Measurements from ENCODE around the gene ADAMTS4. TPM values are rescaled to one million over a fixed set of nuclear protein-coding genes. Genes with fewer than 3 reads are reported as not detected.

Gene ADAMTS4
- total RNA-seq, 1 donor from 2014 or later, result 1.2 TPM

DNA sequence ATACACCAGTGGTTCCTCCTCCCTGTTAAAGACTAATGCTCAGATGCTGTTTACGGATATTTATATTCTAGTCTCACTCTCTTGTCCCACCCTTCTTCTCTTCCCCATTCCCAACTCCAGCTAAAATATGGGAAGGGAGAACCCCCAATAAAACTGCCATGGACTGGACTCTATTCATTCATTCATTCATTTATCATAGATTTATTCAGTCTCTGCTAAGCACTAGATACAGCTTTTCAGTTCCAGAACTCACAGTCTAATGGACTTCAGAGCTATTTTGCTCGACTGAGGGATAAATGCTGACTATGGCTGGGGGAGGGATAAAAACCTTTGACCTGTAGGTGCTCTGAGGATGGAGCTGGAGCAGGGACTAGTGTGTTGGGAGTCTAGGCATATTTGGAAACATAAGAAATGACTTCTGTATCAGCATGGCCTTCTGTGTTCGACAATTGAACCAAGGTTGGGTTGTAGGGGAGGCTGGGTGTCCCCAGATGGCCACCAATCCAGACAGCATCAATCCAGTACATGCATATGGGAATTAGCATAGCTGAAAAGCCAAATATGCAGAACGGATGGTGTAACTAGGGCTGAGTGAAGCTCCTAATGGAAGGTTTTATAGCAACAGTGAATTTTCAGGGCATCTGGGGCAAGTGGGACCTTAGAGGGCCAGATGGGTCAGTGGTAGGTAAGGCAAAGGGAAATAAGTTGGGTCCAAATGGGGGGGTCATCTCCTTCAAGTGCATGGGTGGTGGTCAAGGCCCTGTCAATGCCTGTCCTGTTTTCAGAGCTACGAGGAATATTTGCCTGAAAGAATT, 20.4 kb upstream of the ADAMTS4 start:
- DNase-seq (ENCODE audit: extremely low spot score, unreplicated experiment), result no peak
- H3K9me3 Mint-ChIP-seq (ENCODE audit: unreplicated experiment), result no peaks in the 10 kb centered on the region

GRCh38 chr1:161218301-161219077, 19.6 kb upstream of the ADAMTS4 start:
- Mint-ChIP-seq H3K27ac (ENCODE audit: unreplicated experiment) (no peak overlapping the region), H3K9me3 (ENCODE audit: unreplicated experiment) (no peaks in the 10 kb centered on the region), H3K36me3 (ENCODE audit: unreplicated experiment) (peaks cover 14% of the 10 kb centered on the region), H3K4me1 (ENCODE audit: unreplicated experiment) (no peaks in the 10 kb centered on the region), H3K27me3 (ENCODE audit: unreplicated experiment) (peaks cover 5% of the 10 kb centered on the region), H3K4me3 (ENCODE audit: unreplicated experiment) (no peak overlapping the region)
- no peak for DNase-seq (ENCODE audit: extremely low spot score, unreplicated experiment)
- TF ChIP-seq, protein P1, sequence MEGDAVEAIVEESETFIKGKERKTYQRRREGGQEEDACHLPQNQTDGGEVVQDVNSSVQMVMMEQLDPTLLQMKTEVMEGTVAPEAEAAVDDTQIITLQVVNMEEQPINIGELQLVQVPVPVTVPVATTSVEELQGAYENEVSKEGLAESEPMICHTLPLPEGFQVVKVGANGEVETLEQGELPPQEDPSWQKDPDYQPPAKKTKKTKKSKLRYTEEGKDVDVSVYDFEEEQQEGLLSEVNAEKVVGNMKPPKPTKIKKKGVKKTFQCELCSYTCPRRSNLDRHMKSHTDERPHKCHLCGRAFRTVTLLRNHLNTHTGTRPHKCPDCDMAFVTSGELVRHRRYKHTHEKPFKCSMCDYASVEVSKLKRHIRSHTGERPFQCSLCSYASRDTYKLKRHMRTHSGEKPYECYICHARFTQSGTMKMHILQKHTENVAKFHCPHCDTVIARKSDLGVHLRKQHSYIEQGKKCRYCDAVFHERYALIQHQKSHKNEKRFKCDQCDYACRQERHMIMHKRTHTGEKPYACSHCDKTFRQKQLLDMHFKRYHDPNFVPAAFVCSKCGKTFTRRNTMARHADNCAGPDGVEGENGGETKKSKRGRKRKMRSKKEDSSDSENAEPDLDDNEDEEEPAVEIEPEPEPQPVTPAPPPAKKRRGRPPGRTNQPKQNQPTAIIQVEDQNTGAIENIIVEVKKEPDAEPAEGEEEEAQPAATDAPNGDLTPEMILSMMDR (IDR thresholded peaks at IDR 0.05), result no peak

More for the DNA sequence above, 20.4 kb upstream of the ADAMTS4 start:
- Mint-ChIP-seq H3K27ac (ENCODE audit: unreplicated experiment) (no peak overlapping the region), H3K36me3 (ENCODE audit: unreplicated experiment) (peaks cover 8% of the 10 kb centered on the region), H3K4me1 (ENCODE audit: unreplicated experiment) (no peaks in the 10 kb centered on the region), H3K27me3 (ENCODE audit: unreplicated experiment) (peaks cover 5% of the 10 kb centered on the region), H3K4me3 (ENCODE audit: unreplicated experiment) (no peak overlapping the region)
- TF ChIP-seq, protein P1 (IDR thresholded peaks at IDR 0.05), result no peak

DNA sequence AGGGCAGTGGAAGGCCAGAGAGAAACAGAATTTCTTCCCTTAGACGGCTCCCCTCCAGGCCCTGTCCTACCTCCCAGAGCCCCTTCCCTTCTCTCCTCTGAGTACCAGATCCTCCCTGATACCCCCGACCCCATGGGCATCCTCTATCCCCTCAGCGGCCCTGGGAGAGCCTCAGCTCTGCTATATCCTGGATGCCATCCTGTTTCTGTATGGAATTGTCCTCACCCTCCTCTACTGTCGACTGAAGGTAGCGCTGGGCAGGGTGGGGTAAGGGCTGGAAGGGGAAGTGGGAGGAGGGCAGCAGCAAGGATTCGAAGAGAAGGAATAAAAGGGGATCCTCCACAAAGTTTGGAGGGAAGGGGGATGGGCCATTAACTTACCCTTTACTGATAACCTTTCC, 19.0 kb upstream of the ADAMTS4 start:
- Mint-ChIP-seq H3K4me3 (ENCODE audit: unreplicated experiment) (no peak overlapping the region), H3K9me3 (ENCODE audit: unreplicated experiment) (no peaks in the 10 kb centered on the region), H3K27ac (ENCODE audit: unreplicated experiment) (no peak overlapping the region), H3K27me3 (ENCODE audit: unreplicated experiment) (peaks cover 5% of the 10 kb centered on the region), H3K4me1 (ENCODE audit: unreplicated experiment) (no peaks in the 10 kb centered on the region), H3K36me3 (ENCODE audit: unreplicated experiment) (peaks cover 20% of the 10 kb centered on the region)
- TF ChIP-seq, protein P1 (IDR thresholded peaks at IDR 0.05), result no peak
- no peak for DNase-seq (ENCODE audit: extremely low spot score, unreplicated experiment)

DNA sequence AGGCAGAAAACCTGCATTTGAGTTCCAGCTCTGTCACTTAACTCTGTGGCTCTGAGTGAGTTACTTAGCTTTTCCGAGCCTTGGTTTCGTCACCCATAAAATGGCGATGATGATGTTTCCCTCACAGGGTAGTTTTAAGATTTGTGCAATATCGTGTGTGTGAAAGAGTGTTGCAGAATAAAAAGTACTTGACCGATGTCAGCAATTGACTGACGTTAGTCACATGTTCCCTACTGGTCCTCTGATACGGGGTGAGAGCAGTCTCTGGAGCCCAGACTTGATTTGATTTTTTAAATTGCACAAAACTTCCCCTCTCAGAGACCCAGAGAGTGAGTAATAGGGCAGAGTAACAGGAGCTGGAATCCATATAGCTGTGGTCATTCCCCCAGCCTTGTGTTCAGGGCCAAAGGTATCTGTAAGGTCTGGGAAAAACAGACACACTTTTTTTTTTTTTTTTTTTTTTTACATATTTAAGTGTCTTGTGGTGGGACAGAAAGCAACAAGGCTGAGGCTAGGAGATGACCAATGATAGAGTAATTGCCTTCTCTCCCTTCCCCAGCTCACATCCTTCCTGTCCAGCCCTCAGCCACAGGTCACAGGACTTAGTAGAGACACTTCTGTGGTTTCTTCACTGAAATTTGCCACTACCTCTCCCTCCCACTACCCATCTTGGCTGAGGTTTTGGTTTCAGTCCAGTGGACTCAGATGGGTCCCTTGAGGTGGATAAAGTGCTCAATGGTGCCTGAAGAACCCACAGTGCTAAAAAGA, 18.3 kb upstream of the ADAMTS4 start:
- Mint-ChIP-seq H3K36me3 (ENCODE audit: unreplicated experiment) (peaks cover 26% of the 10 kb centered on the region), H3K9me3 (ENCODE audit: unreplicated experiment) (no peaks in the 10 kb centered on the region), H3K4me3 (ENCODE audit: unreplicated experiment) (no peak overlapping the region), H3K27me3 (ENCODE audit: unreplicated experiment) (peaks cover 3% of the 10 kb centered on the region), H3K4me1 (ENCODE audit: unreplicated experiment) (no peaks in the 10 kb centered on the region), H3K27ac (ENCODE audit: unreplicated experiment) (peak overlapping the region; percentile 13)
- no peak for DNase-seq (ENCODE audit: extremely low spot score, unreplicated experiment)
- TF ChIP-seq, protein P1 (IDR thresholded peaks at IDR 0.05), result no peak

Measured in osteocyte (in vitro differentiated cells).